HG03521 (cell line): ENCODE data around the gene COL2A1.

Experiments
- ATAC-seq: cut with Tn5 transposase; IDR thresholded peaks from one replicate; pipeline ENCODE4 v1.9.1; 2021; ENCODE audit warnings: mild to moderate bottlenecking, moderate library complexity; ENCODE audit not compliant: unreplicated experiment

Gene COL2A1

GRCh38 chr12:47991106-47992061, 12.9 kb downstream of the COL2A1 start:
- no peak for ATAC-seq

- ATAC-seq: peak; percentile 76
Observed at GRCh38 chr12:47990351-47991105, 13.7 kb downstream of the COL2A1 start.

GRCh38 chr12:47989666-47990065, 14.6 kb downstream of the COL2A1 start:
- no peak for ATAC-seq

- no peak for ATAC-seq
Observed at GRCh38 chr12:47989023-47989417, 15.3 kb downstream of the COL2A1 start.

- ATAC-seq: no peak
Observed at GRCh38 chr12:47988073-47989022, 15.9 kb downstream of the COL2A1 start.

- ATAC-seq: no peak
Observed at GRCh38 chr12:47987411-47988072, 16.7 kb downstream of the COL2A1 start.

- ATAC-seq: no peak
Observed at GRCh38 chr12:47986832-47987231, 17.4 kb downstream of the COL2A1 start.

GRCh38 chr12:47986291-47986660, 18.0 kb downstream of the COL2A1 start:
- ATAC-seq: no peak

GRCh38 chr12:47985596-47986290, 18.5 kb downstream of the COL2A1 start:
- no peak for ATAC-seq

GRCh38 chr12:47984331-47984801, 19.9 kb downstream of the COL2A1 start:
- no peak for ATAC-seq

- no peak for ATAC-seq
Observed at GRCh38 chr12:47983541-47984115, 20.6 kb downstream of the COL2A1 start.

- ATAC-seq: no peak
Observed at GRCh38 chr12:47982770-47983169, 21.5 kb downstream of the COL2A1 start.

- ATAC-seq: no peak
Observed at GRCh38 chr12:47982311-47982710, 22.0 kb downstream of the COL2A1 start.

GRCh38 chr12:47981496-47982260, 22.6 kb downstream of the COL2A1 start:
- no peak for ATAC-seq

- no peak for ATAC-seq
Observed at GRCh38 chr12:47980779-47981495, 23.3 kb downstream of the COL2A1 start.

- ATAC-seq: no peak
Observed at GRCh38 chr12:47980197-47980596, 24.1 kb downstream of the COL2A1 start.

- ATAC-seq: no peak
Observed at GRCh38 chr12:47979686-47980085, 24.6 kb downstream of the COL2A1 start.

GRCh38 chr12:47979166-47979565, 25.1 kb downstream of the COL2A1 start:
- no peak for ATAC-seq
